NCI-H2171 (cell line): ENCODE measurements around the gene TNPO3.

ENCODE experiments used
- DNase-seq: peaks from one replicate; lab custom pipeline; 2025; lab: John Stamatoyannopoulos, UW

Gene TNPO3

GRCh38 chr7:128906766-128907559 lies 147.9 kb downstream of the TNPO3 start:
- no peak for DNase-seq

DNA sequence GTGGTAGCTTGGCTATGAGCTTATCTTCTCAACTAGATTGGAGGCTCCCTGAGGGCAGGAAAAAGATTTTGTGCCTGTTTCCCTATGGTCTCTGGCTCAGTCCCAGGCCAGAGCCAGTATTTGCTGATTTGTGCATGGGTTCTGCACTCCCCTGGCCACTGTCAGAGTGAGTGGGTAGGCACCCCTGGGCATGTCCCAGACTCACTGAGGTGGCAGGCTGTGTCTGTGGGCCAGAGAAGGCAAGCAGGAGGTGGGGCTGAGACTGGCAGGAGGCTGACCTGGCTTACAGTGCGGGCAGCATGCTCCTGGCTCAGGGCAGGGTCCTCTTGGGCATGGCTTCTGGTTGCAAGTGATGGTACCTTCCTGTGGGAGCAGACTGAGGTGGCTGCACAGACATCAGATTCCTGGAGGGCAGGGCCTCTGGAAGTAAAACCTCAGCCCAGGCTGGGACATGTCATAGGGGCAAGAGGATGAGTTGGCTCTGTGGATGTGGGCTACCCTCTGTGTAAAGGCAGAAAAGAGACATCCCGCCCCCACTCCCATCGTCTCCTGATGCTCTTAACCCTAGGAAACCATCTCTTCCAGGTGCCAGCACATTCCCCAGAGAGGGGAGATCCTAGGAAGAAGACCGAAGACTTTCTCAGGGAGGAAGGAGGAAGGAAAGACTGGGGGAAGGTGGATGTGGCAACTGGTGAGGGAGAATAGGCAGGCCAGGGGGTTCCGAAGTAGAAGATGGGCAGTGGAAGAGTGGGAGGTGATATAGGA lies 148.7 kb downstream of the TNPO3 start:
- DNase-seq, result no peak

GRCh38 chr7:128904381-128905197 lies 150.3 kb downstream of the TNPO3 start:
- DNase-seq, result peak; percentile 35
